Adipocyte (in vitro differentiated cells): ENCODE measurements around the gene MORC2.

ENCODE experiments used
- DNase-seq: peaks from one replicate; pipeline ENCODE4 v3.0.0-alpha.2; 2015; ENCODE audit warnings: low read depth
- H3K27me3 ChIP-seq: replicated peaks from 2 replicates; pipeline ENCODE4 v1.7.0; 2013; ENCODE audit warnings: mild to moderate bottlenecking, low read length, moderate library complexity; ENCODE audit not compliant: control insufficient read depth, insufficient read depth
- H3K36me3 ChIP-seq: 2 replicates; pipeline ENCODE4 v1.7.0; 2013; ENCODE audit warnings: low read length, mild to moderate bottlenecking, moderate library complexity; ENCODE audit not compliant: control insufficient read depth, insufficient read depth, severe bottlenecking
- H3K4me1 ChIP-seq: 2 replicates; pipeline ENCODE4 v1.7.0; 2013; ENCODE audit warnings: mild to moderate bottlenecking, low read length, moderate library complexity; ENCODE audit not compliant: control insufficient read depth, insufficient read depth
- H3K4me3 ChIP-seq: 2 replicates; pipeline ENCODE4 v1.7.0; 2013; ENCODE audit warnings: mild to moderate bottlenecking, low read length, moderate library complexity
- H3K9ac ChIP-seq: 2 replicates; pipeline ENCODE4 v1.7.0; 2013; ENCODE audit warnings: mild to moderate bottlenecking, low read length, moderate library complexity
- H3K9me3 ChIP-seq: 2 replicates; pipeline ENCODE4 v1.7.0; 2013; ENCODE audit warnings: mild to moderate bottlenecking, low read length, moderate library complexity; ENCODE audit not compliant: control insufficient read depth

The MORC2 gene

GRCh38 chr22:30947816-30948454 lies 20.6 kb downstream of the MORC2 start:
- Histone ChIP-seq H3K36me3 (peaks cover 88% of the 10 kb centered on the region), H3K27me3 (no peaks in the 10 kb centered on the region), H3K9ac (peak overlapping the region; percentile 33), H3K4me3 (no peak overlapping the region), H3K4me1 (peaks cover 26% of the 10 kb centered on the region), H3K9me3 (no peaks in the 10 kb centered on the region)
- DNase-seq: peak; percentile 80

- no peak overlapping the region for H3K4me3 ChIP-seq
- H3K36me3 ChIP-seq: peaks cover 88% of the 10 kb centered on the region
- no peaks in the 10 kb centered on the region for H3K9me3 ChIP-seq
- peaks cover 26% of the 10 kb centered on the region for H3K4me1 ChIP-seq
- no peak for DNase-seq
- H3K9ac ChIP-seq: no peak overlapping the region
- H3K27me3 ChIP-seq: no peaks in the 10 kb centered on the region
Measured at GRCh38 chr22:30947173-30947815, 21.3 kb downstream of the MORC2 start.

DNA sequence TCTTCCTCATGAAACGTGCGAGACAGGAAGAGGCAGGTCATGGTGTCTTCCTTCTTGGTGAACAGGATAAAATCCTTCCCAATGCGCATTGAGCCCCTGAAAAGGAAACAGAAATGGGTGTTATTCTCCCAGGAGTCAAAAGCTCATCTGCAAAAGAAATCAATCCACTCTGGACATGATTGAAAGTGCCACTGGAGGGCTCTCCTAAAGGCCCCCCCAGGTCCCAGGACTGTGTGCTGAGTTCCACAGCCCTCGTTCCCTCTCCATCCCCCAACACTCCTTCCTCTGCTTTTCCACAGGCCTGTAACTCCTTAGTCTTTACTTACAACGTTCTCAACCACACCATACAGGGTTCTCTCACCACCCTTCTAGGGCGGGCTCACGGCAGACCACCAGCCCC lies 22.2 kb downstream of the MORC2 start:
- Histone ChIP-seq H3K4me1 (peaks cover 26% of the 10 kb centered on the region), H3K4me3 (no peak overlapping the region), H3K36me3 (peaks cover 88% of the 10 kb centered on the region), H3K9ac (no peak overlapping the region), H3K9me3 (no peaks in the 10 kb centered on the region), H3K27me3 (no peaks in the 10 kb centered on the region)
- DNase-seq: no peak

- Histone ChIP-seq H3K9me3 (no peaks in the 10 kb centered on the region), H3K4me1 (peaks cover 26% of the 10 kb centered on the region), H3K36me3 (peaks cover 88% of the 10 kb centered on the region), H3K4me3 (no peak overlapping the region), H3K9ac (no peak overlapping the region), H3K27me3 (no peaks in the 10 kb centered on the region)
- no peak for DNase-seq
Measured at GRCh38 chr22:30945653-30946052, 22.9 kb downstream of the MORC2 start.

GRCh38 chr22:30944986-30945385 lies 23.6 kb downstream of the MORC2 start:
- H3K4me1 ChIP-seq: peaks cover 26% of the 10 kb centered on the region
- H3K9ac ChIP-seq: no peak overlapping the region
- H3K36me3 ChIP-seq: peaks cover 90% of the 10 kb centered on the region
- H3K4me3 ChIP-seq: no peak overlapping the region
- DNase-seq: no peak
- no peaks in the 10 kb centered on the region for H3K9me3 ChIP-seq
- no peaks in the 10 kb centered on the region for H3K27me3 ChIP-seq

GRCh38 chr22:30943368-30943767 lies 25.2 kb downstream of the MORC2 start:
- H3K36me3 ChIP-seq: peaks cover 90% of the 10 kb centered on the region
- no peak for DNase-seq

GRCh38 chr22:30941363-30941740 lies 27.2 kb downstream of the MORC2 start:
- DNase-seq: no peak
- Histone ChIP-seq H3K4me1 (no peaks in the 10 kb centered on the region), H3K36me3 (peaks cover 100% of the 10 kb centered on the region)

More at GRCh38 chr22:30943368-30943767, 25.2 kb downstream of the MORC2 start:
- Histone ChIP-seq H3K4me3 (no peak overlapping the region), H3K27me3 (no peaks in the 10 kb centered on the region), H3K9ac (no peak overlapping the region), H3K9me3 (no peaks in the 10 kb centered on the region), H3K4me1 (peaks cover 12% of the 10 kb centered on the region)

DNA sequence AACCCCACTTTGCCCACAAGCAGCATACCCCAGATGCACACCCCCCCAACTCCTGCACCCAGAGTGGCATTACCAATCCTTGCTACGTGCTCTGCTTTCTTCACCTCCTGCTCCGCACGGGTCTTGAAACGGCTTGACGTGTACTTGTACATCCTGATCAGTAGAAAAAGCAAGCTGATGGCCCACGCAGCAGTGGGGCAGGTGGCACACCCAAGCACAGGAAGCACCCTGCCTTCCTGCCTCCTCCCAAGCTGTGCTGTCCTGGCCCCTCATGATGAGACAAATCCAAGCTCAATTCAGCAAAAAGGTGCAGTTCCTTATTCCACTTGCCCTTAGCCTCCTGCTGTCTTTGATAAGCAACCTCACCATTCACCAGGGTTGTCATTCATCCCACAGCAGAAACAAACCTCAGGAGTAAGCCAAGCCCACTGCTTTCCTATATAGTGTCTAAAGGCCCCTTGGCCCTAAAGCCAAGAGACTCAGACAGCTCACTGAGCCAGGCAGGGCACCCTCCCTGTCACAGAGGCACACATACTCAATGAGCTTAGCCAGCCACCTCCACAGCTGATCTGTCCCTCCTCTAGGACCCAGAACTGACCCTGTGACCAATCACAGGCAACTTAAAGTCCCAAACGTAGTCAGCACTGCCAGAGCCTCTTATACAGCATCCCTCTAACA lies 27.8 kb downstream of the MORC2 start:
- Histone ChIP-seq H3K27me3 (no peaks in the 10 kb centered on the region), H3K9ac (no peak overlapping the region), H3K36me3 (peaks cover 100% of the 10 kb centered on the region), H3K4me1 (no peaks in the 10 kb centered on the region), H3K9me3 (no peaks in the 10 kb centered on the region), H3K4me3 (no peak overlapping the region)
- no peak for DNase-seq

More at GRCh38 chr22:30941363-30941740, 27.2 kb downstream of the MORC2 start:
- Histone ChIP-seq H3K4me3 (no peak overlapping the region), H3K9ac (no peak overlapping the region), H3K9me3 (no peaks in the 10 kb centered on the region), H3K27me3 (no peaks in the 10 kb centered on the region)

DNA sequence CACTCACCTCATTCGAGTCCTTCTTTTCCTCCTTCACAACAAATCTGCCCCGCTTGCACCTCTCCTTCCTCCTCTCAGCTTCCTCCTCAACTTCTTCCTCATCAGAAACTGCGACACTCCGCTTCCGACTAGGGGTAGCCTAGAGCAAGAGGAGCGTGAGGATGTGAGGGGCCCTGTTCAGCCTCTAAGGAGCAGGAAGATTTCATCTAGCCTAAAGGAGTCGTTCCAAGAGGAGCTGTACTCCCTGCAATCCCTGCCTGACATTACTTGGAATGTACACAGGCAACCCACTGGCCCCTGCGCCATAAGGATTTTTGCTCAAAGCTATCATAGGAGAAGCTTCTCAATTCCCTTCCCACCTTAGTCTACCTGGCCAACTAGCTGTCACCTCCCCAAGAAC lies 34.5 kb downstream of the MORC2 start:
- no peak for DNase-seq
- Histone ChIP-seq H3K4me3 (no peak overlapping the region), H3K4me1 (peaks cover 25% of the 10 kb centered on the region), H3K9ac (no peak overlapping the region), H3K36me3 (peaks cover 94% of the 10 kb centered on the region), H3K9me3 (no peaks in the 10 kb centered on the region), H3K27me3 (no peaks in the 10 kb centered on the region)

- Histone ChIP-seq H3K4me1 (peaks cover 25% of the 10 kb centered on the region), H3K36me3 (peaks cover 94% of the 10 kb centered on the region), H3K9me3 (no peaks in the 10 kb centered on the region), H3K27me3 (no peaks in the 10 kb centered on the region), H3K4me3 (no peak overlapping the region), H3K9ac (no peak overlapping the region)
- DNase-seq: no peak
Measured at GRCh38 chr22:30933457-30933856, 35.1 kb downstream of the MORC2 start.

DNA sequence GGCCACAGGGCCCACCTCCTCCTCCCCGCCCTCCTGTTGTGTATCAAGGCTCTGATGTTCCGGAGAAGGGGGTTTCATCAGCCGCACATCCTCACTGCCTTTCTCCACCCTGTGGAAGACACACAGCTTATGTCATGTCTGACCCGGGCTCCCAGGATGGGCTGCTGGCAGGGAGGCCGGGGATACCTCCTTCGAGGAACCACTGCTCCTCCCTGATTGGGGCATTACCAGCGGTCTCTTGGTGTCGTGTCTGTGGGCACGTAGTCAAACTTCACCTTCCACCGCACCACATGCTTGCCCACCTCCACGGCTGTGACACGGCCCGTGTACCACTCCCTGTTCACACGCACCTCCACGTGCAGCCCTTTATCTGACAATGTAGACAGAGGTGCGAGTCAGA lies 35.9 kb downstream of the MORC2 start:
- H3K36me3 ChIP-seq: peaks cover 94% of the 10 kb centered on the region

More for the DNA sequence above, 35.9 kb downstream of the MORC2 start:
- no peak for DNase-seq
- Histone ChIP-seq H3K9ac (no peak overlapping the region), H3K9me3 (no peaks in the 10 kb centered on the region), H3K27me3 (no peaks in the 10 kb centered on the region), H3K4me3 (no peak overlapping the region), H3K4me1 (peaks cover 25% of the 10 kb centered on the region)
